H1 (cell line): ENCODE results near the gene CDH20. TPM values are rescaled to one million over a fixed set of nuclear protein-coding genes. Genes with fewer than 3 reads are reported as not detected.

Experiments
- CTCF ChIA-PET: fragments of 300-600 bp; sonication (Branson Sonifier 250); formaldehyde crosslinking; loops from one replicate; lab custom pipeline; 2021; ENCODE audit not compliant: partially characterized antibody; lab: Charles Lee
- POLR2A ChIA-PET: fragments of 300-600 bp; sonication (Branson Sonifier 250); formaldehyde crosslinking; loops from one replicate; lab custom pipeline; 2021; ENCODE audit warnings: inconsistent platforms; ENCODE audit not compliant: partially characterized antibody; lab: Charles Lee
- DNase-seq, 2 experiments: peaks; one replicate each; pipeline versions ENCODE4 v3.0.0 to v3.0.0-alpha.2; 2010 to 2022; ENCODE audit warnings: low spot score in 2 of 2, low read depth in 1 of 2, mixed read lengths in 1 of 2
- FAIRE-seq: peaks from 2 replicates; lab custom pipeline; 2011; peaks lifted over from hg19 to GRCh38; lab: Jason Lieb, UNC
- H2AFZ ChIP-seq: 2 replicates; pipeline ENCODE4 v1.8.1; 2012; ENCODE audit warnings: low read length, inconsistent platforms
- H2AK5ac ChIP-seq: 2 replicates; pipeline ENCODE4 v1.6.1; 2013; ENCODE audit warnings: low read depth, low read length
- H2BK120ac ChIP-seq: replicated peaks from 2 replicates; pipeline ENCODE3; 2013; ENCODE audit warnings: low read depth, low read length, inconsistent platforms
- H2BK12ac ChIP-seq: 2 replicates; pipeline ENCODE4 v1.6.1; 2013; ENCODE audit warnings: low read depth, low read length
- H2BK15ac ChIP-seq: 2 replicates; pipeline ENCODE4 v1.6.1; 2013; ENCODE audit warnings: low read length
- H2BK20ac ChIP-seq: 2 replicates; pipeline ENCODE4 v1.6.1; 2013; ENCODE audit warnings: low read length
- H2BK5ac ChIP-seq: 2 replicates; pipeline ENCODE4 v1.6.1; 2013; ENCODE audit warnings: low read depth, low read length
- H3K14ac ChIP-seq: 2 replicates; pipeline ENCODE4 v1.6.1; 2013; ENCODE audit warnings: inconsistent platforms; ENCODE audit not compliant: insufficient read length
- H3K18ac ChIP-seq: 2 replicates; pipeline ENCODE4 v1.6.1; 2013; ENCODE audit warnings: low read length; ENCODE audit errors: extremely low read depth
- H3K23ac ChIP-seq: 2 replicates; pipeline ENCODE4 v1.6.1; 2013; ENCODE audit warnings: inconsistent platforms; ENCODE audit not compliant: insufficient read length
- H3K23me2 ChIP-seq: 2 replicates; pipeline ENCODE4 v1.6.1; 2013; ENCODE audit warnings: low read depth, low read length
- H3K27ac ChIP-seq: 2 replicates; pipeline ENCODE4 v1.6.1; 2011; ENCODE audit warnings: low read depth, low read length, inconsistent platforms
- H3K27me3 ChIP-seq, 4 experiments: replicated peaks in 1 of 4; 1 replicate in 1 of 4; 2 replicates in 3 of 4; pipeline versions ENCODE4 v1.6.1 to v1.8.1; 2011 to 2013; ENCODE audit warnings: low read length in 3 of 4, mild to moderate bottlenecking in 3 of 4, inconsistent platforms in 2 of 4, mixed read lengths in 2 of 4, moderate library complexity in 1 of 4; ENCODE audit not compliant: control insufficient read depth in 3 of 4, insufficient read depth in 3 of 4; ENCODE audit errors: extremely low read depth in 1 of 4
- H3K36me3 ChIP-seq, 4 experiments: 2 replicates each; pipeline versions ENCODE4 v1.6.1 to v1.8.1; 2011 to 2013; ENCODE audit warnings: mild to moderate bottlenecking in 4 of 4, low read length in 3 of 4, moderate library complexity in 2 of 4, control low read depth in 1 of 4, inconsistent platforms in 1 of 4; ENCODE audit not compliant: insufficient read depth in 4 of 4, control insufficient read depth in 2 of 4
- H3K4ac ChIP-seq: replicated peaks from 2 replicates; pipeline ENCODE3; 2013; ENCODE audit warnings: low read length, low read depth, mixed read lengths, inconsistent platforms; ENCODE audit not compliant: insufficient read length
- H3K4me1 ChIP-seq, 4 experiments: replicated peaks in 1 of 4; 1 replicate in 1 of 4; 2 replicates in 3 of 4; pipeline versions ENCODE4 v1.6.1 to v1.8.1; 2011 to 2013; ENCODE audit warnings: low read length in 3 of 4, inconsistent platforms in 2 of 4, mixed read lengths in 1 of 4; ENCODE audit not compliant: insufficient read depth in 4 of 4, control insufficient read depth in 3 of 4
- H3K4me2 ChIP-seq, 2 experiments: 2 replicates each; pipeline versions ENCODE4 v1.6.1 to v1.8.1; 2011 to 2013; ENCODE audit warnings: low read depth in 2 of 2, low read length in 2 of 2, control low read depth in 1 of 2, inconsistent platforms in 1 of 2, mild to moderate bottlenecking in 1 of 2; ENCODE audit not compliant: insufficient read depth in 1 of 2
- H3K4me3 ChIP-seq, 4 experiments: fragments of 200-600, 300-600 bp in 1 of 4; sonication (generic), shearing (Covaris generic), sonication (Bioruptor Twin) in 1 of 4; 2 replicates each; pipeline versions ENCODE4 v1.5.1 to v1.8.1; 2011 to 2016; ENCODE audit warnings: low read length in 4 of 4, low read depth in 3 of 4, control low read depth in 2 of 4, inconsistent platforms in 2 of 4, mild to moderate bottlenecking in 2 of 4, mixed read lengths in 1 of 4, moderate library complexity in 1 of 4; ENCODE audit not compliant: insufficient read depth in 2 of 4; ENCODE audit errors: extremely low read depth in 1 of 4
- H3K56ac ChIP-seq: replicated peaks from 2 replicates; pipeline ENCODE3; 2013; ENCODE audit warnings: low read depth, mild to moderate bottlenecking, mixed read lengths, low read length, inconsistent platforms; ENCODE audit not compliant: insufficient read length
- H3K79me1 ChIP-seq: 2 replicates; pipeline ENCODE4 v1.6.1; 2013; ENCODE audit warnings: low read depth, low read length, control low read depth
- H3K79me2 ChIP-seq, 2 experiments: 2 replicates each; pipeline versions ENCODE4 v1.6.1 to v1.8.1; 2012 to 2013; ENCODE audit warnings: low read length in 2 of 2, mild to moderate bottlenecking in 2 of 2, inconsistent platforms in 1 of 2; ENCODE audit not compliant: insufficient read depth in 2 of 2, control insufficient read depth in 1 of 2
- H3K9ac ChIP-seq, 4 experiments: replicated peaks in 1 of 4; 1 replicate in 1 of 4; 2 replicates in 3 of 4; pipeline versions ENCODE4 v1.6.1 to v1.8.1; 2011 to 2013; ENCODE audit warnings: low read depth in 3 of 4, low read length in 3 of 4, control low read depth in 2 of 4, mild to moderate bottlenecking in 2 of 4, moderate library complexity in 2 of 4, inconsistent platforms in 1 of 4; ENCODE audit errors: extremely low read depth in 1 of 4
- H3K9me3 ChIP-seq, 2 experiments: 2 replicates each; pipeline versions ENCODE4 v1.6.1 to v1.8.1; 2012 to 2013; ENCODE audit warnings: mild to moderate bottlenecking in 2 of 2, moderate library complexity in 2 of 2, control low read depth in 1 of 2, inconsistent platforms in 1 of 2, low read depth in 1 of 2, low read length in 1 of 2, mixed read lengths in 1 of 2; ENCODE audit not compliant: insufficient read depth in 2 of 2
- H4K20me1 ChIP-seq, 2 experiments: replicated peaks in 1 of 2; 2 replicates each; pipeline versions ENCODE3 to v1.8.1; 2011 to 2013; ENCODE audit warnings: inconsistent platforms in 2 of 2, low read length in 2 of 2, mild to moderate bottlenecking in 1 of 2; ENCODE audit not compliant: insufficient read depth in 2 of 2, control insufficient read depth in 1 of 2
- H4K5ac ChIP-seq: 2 replicates; pipeline ENCODE4 v1.6.1; 2013; ENCODE audit warnings: low read length, low read depth, mixed read lengths, inconsistent platforms; ENCODE audit not compliant: insufficient read length
- H4K8ac ChIP-seq: 2 replicates; pipeline ENCODE4 v1.8.0; 2013; ENCODE audit warnings: mild to moderate bottlenecking, moderate library complexity, low read length, inconsistent platforms; ENCODE audit not compliant: insufficient read depth; ENCODE audit errors: extremely low read depth
- H4K91ac ChIP-seq: replicated peaks from 2 replicates; pipeline ENCODE3; 2013; ENCODE audit warnings: low read length, mixed read lengths, inconsistent platforms; ENCODE audit not compliant: insufficient read length
- KDM5A ChIP-seq: fragments of 200-600 bp; IDR thresholded peaks from 2 replicates; pipeline ENCODE4 v1.7.1; 2012; ENCODE audit warnings: mild to moderate bottlenecking, low read length, inconsistent platforms, mixed read lengths
- MAFK ChIP-seq: IDR thresholded peaks from 2 replicates; pipeline ENCODE4 v1.6.1; 2012; ENCODE audit warnings: low read depth, mild to moderate bottlenecking, improper control_type of control experiment, low read length
- WGBS, 2 experiments: shearing (Covaris generic) in 1 of 2; methylation state at CpG; one replicate each; pipeline versions ENCODE4 v1.1.6 to v1.1.7; 2013 to 2015; ENCODE audit warnings: low lambda C conversion rate in 2 of 2, mixed read lengths in 2 of 2, inconsistent platforms in 1 of 2, low coverage in 1 of 2, missing lambda C conversion rate in 1 of 2; ENCODE audit not compliant: insufficient replicate concordance in 2 of 2, insufficient coverage in 1 of 2, insufficient read length in 1 of 2; ENCODE audit errors: extremely low coverage in 1 of 2, missing lambda C conversion rate in 1 of 2; 5-methylcytosine and 5-hydroxymethylcytosine counted together
- polyA plus RNA-seq, 7 experiments: library from polyadenylated mRNA; depleted of rRNA in 3 of 7; stranded (reverse) in 5 of 7; unstranded in 2 of 7; fragments of >200 nt in 5 of 7; fragments of 200-250 nt in 2 of 7; gene quantifications; 1 replicate in 5 of 7; 2 replicates in 1 of 7; 4 replicates in 1 of 7; pipeline versions ENCODE4 v1.2.1 to v1.2.3, GENCODE V29; 2011 to 2013; ENCODE audit warnings: missing spikeins in 2 of 7, mixed read lengths in 2 of 7
- total RNA-seq: library from RNA; stranded (reverse); fragmentation: NEBNext Ultra II Directional; extraction: Animal tissue kit (Norgen Biotek cat#: 25700); gene quantifications from 2 replicates; pipeline ENCODE4 v1.2.1, GENCODE V29; 2021

Gene CDH20
- total and polyA plus RNA-seq, 2 of the 8 experiments (the other 6 are each of a cell fraction or from before 2014, with no cell fraction given): 0.07 to 0.12 TPM

- Histone ChIP-seq H4K20me1 (no peaks in the 10 kb centered on the region), H3K27ac (no peak overlapping the region), H2BK12ac (no peak overlapping the region; the same call in 1 of the 2 replicates), H3K4me1 (no peaks in the 10 kb centered on the region; a peak in 2 of 7 replicates), H3K79me2 (no peaks in the 10 kb centered on the region), H2BK20ac (no peak overlapping the region), H3K14ac (no peak overlapping the region), H4K91ac (no peak overlapping the region), H2BK15ac (no peak overlapping the region), H3K9me3 (no peaks in the 10 kb centered on the region), H3K4me3 (no peak overlapping the region), H2BK5ac (no peak overlapping the region), H2AK5ac (no peak overlapping the region), H3K36me3 (no peaks in the 10 kb centered on the region), H2AFZ (no peak overlapping the region; the same call in 1 of the 2 replicates), H4K8ac (no peak overlapping the region), H3K4me2 (no peak overlapping the region), H3K4ac (no peak overlapping the region), H3K9ac (no peak overlapping the region), H3K18ac (no peak overlapping the region), H3K23ac (no peak overlapping the region), H3K27me3 (no peaks in the 10 kb centered on the region), H3K56ac (no peak overlapping the region), H4K5ac (no peak overlapping the region), H3K23me2 (no peaks in the 10 kb centered on the region), H2BK120ac (no peak overlapping the region), H3K79me1 (no peaks in the 10 kb centered on the region)
- 86% methylated on average over 3 of the region's 3 CpGs; no CpG with 5 or more reads in 1 of the 2 experiments for WGBS, 2 experiments
- no peak for FAIRE-seq
- ChIA-PET CTCF (interaction anchor here (1.3 to 1.6 kb wide), 3 partner anchors 12 to 18 kb away, joined by 4 to 5 read pairs (median 5); no protein-coding TSS in a partner anchor), POLR2A (interaction anchor here (1.3 kb wide), 1 partner anchor 32 kb away, joined by 3 read pairs; no protein-coding TSS in a partner anchor)
- no peak for DNase-seq
- TF ChIP-seq KDM5A: no peak
- no peak for TF ChIP-seq MAFK
Observed at GRCh38 chr18:61570070-61570469, 236.8 kb downstream of the CDH20 start.
